HEK293 (cell line): Measurements from ENCODE around the gene SEPTIN5.

Experiments used
- CTCF ChIA-PET: fragments of 350-600 bp; formaldehyde crosslinking; extraction: SDS; loops from one replicate; lab custom pipeline; 2021; ENCODE audit warnings: antibody characterized with exemption; lab: Yijun Ruan, JAX
- POLR2A ChIA-PET: fragments of 300-600 bp; formaldehyde crosslinking; extraction: SDS; loops from one replicate; lab custom pipeline; 2020; ENCODE audit warnings: antibody characterized with exemption, inconsistent platforms; lab: Yijun Ruan, JAX
- H3K27ac ChIP-seq: fragments of 200-500 bp; sonication (Bioruptor generic); 2 replicates; pipeline ENCODE4 v1.5.1; 2014; ENCODE audit warnings: low read depth, low read length, control low read depth, inconsistent platforms; ENCODE audit errors: extremely low read depth
- H3K36me3 ChIP-seq, 2 experiments: fragments of 200-500 bp in 1 of 2; sonication (Bioruptor generic) in 1 of 2; 1 replicate in 1 of 2; 2 replicates in 1 of 2; pipeline ENCODE4 v1.5.1; 2014 to 2017; ENCODE audit warnings: inconsistent platforms in 2 of 2, low read length in 2 of 2; ENCODE audit not compliant: control insufficient read depth in 2 of 2, insufficient read depth in 1 of 2
- H3K4me1 ChIP-seq: fragments of 200-500 bp; sonication (Bioruptor generic); 2 replicates; pipeline ENCODE4 v1.5.1; 2014; ENCODE audit warnings: mild to moderate bottlenecking, low read length, inconsistent platforms; ENCODE audit not compliant: control insufficient read depth, insufficient read depth
- H3K4me3 ChIP-seq: 2 replicates; pipeline ENCODE4 v1.5.1; 2011; ENCODE audit warnings: low read depth, mild to moderate bottlenecking, control low read depth, low read length, moderate library complexity
- H3K9me3 ChIP-seq: fragments of 200-500 bp; sonication (Bioruptor generic); 2 replicates; pipeline ENCODE4 v1.5.1; 2014; ENCODE audit warnings: low read depth, low read length, inconsistent platforms; ENCODE audit not compliant: control insufficient read depth, insufficient read depth
- ATF2 ChIP-seq: fragments of 450-650 bp; formaldehyde crosslinking; IDR thresholded peaks from 2 replicates; pipeline ENCODE4 v1.5.1; 2016; ENCODE audit warnings: missing biosample characterization, missing genetic modification characterization, low read depth
- GLIS2 ChIP-seq: fragments of 450-650 bp; formaldehyde crosslinking; IDR thresholded peaks from 2 replicates; pipeline ENCODE4 v1.5.1; 2016; ENCODE audit warnings: missing biosample characterization, missing genetic modification characterization
- KLF9 ChIP-seq: fragments of 450-650 bp; formaldehyde crosslinking; IDR thresholded peaks from 2 replicates; pipeline ENCODE4 v1.5.1; 2016; ENCODE audit warnings: missing biosample characterization, missing genetic modification characterization, low read depth
- MYNN ChIP-seq: fragments of 450-650 bp; formaldehyde crosslinking; IDR thresholded peaks from 2 replicates; pipeline ENCODE4 v1.5.1; 2016; ENCODE audit warnings: missing biosample characterization, missing genetic modification characterization, borderline replicate concordance
- REST ChIP-seq: fragments of 450-650 bp; formaldehyde crosslinking; IDR thresholded peaks from 2 replicates; pipeline ENCODE4 v1.5.1; 2016; ENCODE audit warnings: missing biosample characterization, missing genetic modification characterization
- ZBTB20 ChIP-seq: fragments of 450-650 bp; formaldehyde crosslinking; IDR thresholded peaks from 2 replicates; pipeline ENCODE4 v1.5.1; 2016; ENCODE audit warnings: missing biosample characterization, missing genetic modification characterization
- ZBTB21 ChIP-seq: fragments of 450-650 bp; formaldehyde crosslinking; IDR thresholded peaks from 2 replicates; pipeline ENCODE4 v1.5.1; 2017; ENCODE audit warnings: missing biosample characterization, missing genetic modification characterization
- ZBTB48 ChIP-seq: fragments of 450-650 bp; formaldehyde crosslinking; IDR thresholded peaks from 2 replicates; pipeline ENCODE4 v1.5.1; 2016; ENCODE audit warnings: missing biosample characterization, missing genetic modification characterization
- ZFHX2 ChIP-seq: fragments of 450-650 bp; formaldehyde crosslinking; conservative IDR thresholded peaks from 2 replicates; pipeline ENCODE4 v1.5.1; 2016; ENCODE audit warnings: missing biosample characterization, missing genetic modification characterization
- ZFP3 ChIP-seq: fragments of 450-650 bp; formaldehyde crosslinking; IDR thresholded peaks from 2 replicates; pipeline ENCODE4 v1.5.1; 2016; ENCODE audit warnings: low read depth, missing biosample characterization, missing genetic modification characterization
- ZNF133 ChIP-seq: fragments of 450-650 bp; formaldehyde crosslinking; IDR thresholded peaks from 2 replicates; pipeline ENCODE4 v1.5.1; 2016; ENCODE audit warnings: missing biosample characterization, missing genetic modification characterization
- ZNF324 ChIP-seq: fragments of 450-650 bp; formaldehyde crosslinking; IDR thresholded peaks from 2 replicates; pipeline ENCODE4 v1.5.1; 2016; ENCODE audit warnings: missing biosample characterization, missing genetic modification characterization
- ZNF341 ChIP-seq: fragments of 450-650 bp; formaldehyde crosslinking; IDR thresholded peaks from 2 replicates; pipeline ENCODE4; 2016; ENCODE audit warnings: low read depth, missing biosample characterization, missing genetic modification characterization
- ZNF354C ChIP-seq: fragments of 450-650 bp; formaldehyde crosslinking; IDR thresholded peaks from 2 replicates; pipeline ENCODE4 v1.5.1; 2016; ENCODE audit warnings: missing biosample characterization, missing genetic modification characterization, low read depth, borderline replicate concordance
- ZNF366 ChIP-seq: fragments of 450-650 bp; formaldehyde crosslinking; conservative IDR thresholded peaks from 2 replicates; pipeline ENCODE4 v1.5.1; 2016; ENCODE audit warnings: missing biosample characterization, missing genetic modification characterization
- ZNF488 ChIP-seq: fragments of 450-650 bp; formaldehyde crosslinking; IDR thresholded peaks from 2 replicates; pipeline ENCODE4 v1.5.1; 2016; ENCODE audit warnings: missing biosample characterization, missing genetic modification characterization
- ZNF521 ChIP-seq: fragments of 450-650 bp; formaldehyde crosslinking; IDR thresholded peaks from 2 replicates; pipeline ENCODE4 v1.5.1; 2017; ENCODE audit warnings: missing biosample characterization, mild to moderate bottlenecking, missing genetic modification characterization
- ZNF558 ChIP-seq: fragments of 450-650 bp; formaldehyde crosslinking; IDR thresholded peaks from 2 replicates; pipeline ENCODE4 v1.5.1; 2016; ENCODE audit warnings: missing biosample characterization, missing genetic modification characterization
- ZNF561 ChIP-seq: fragments of 450-650 bp; IDR thresholded peaks from 2 replicates; pipeline ENCODE4 v1.5.1; 2018; ENCODE audit warnings: missing biosample characterization, missing genetic modification characterization, borderline replicate concordance
- ZNF704 ChIP-seq: fragments of 450-650 bp; formaldehyde crosslinking; IDR thresholded peaks from 2 replicates; pipeline ENCODE4 v1.5.1; 2016; ENCODE audit warnings: missing biosample characterization, missing genetic modification characterization
- ZSCAN18 ChIP-seq: fragments of 450-650 bp; formaldehyde crosslinking; IDR thresholded peaks from 2 replicates; pipeline ENCODE4 v1.5.1; 2016; ENCODE audit warnings: missing biosample characterization, missing genetic modification characterization

Gene SEPTIN5

GRCh38 chr22:19737846-19738663, 23.8 kb downstream of the SEPTIN5 start:
- ChIA-PET CTCF (interaction anchor here (0.5 to 1.0 kb wide), 2 partner anchors 8 to 232 kb away, joined by 3 read pairs; no protein-coding TSS in a partner anchor), POLR2A (no interaction called here)
- H3K27ac ChIP-seq = no peak overlapping the region
- no peaks in the 10 kb centered on the region for H3K9me3 ChIP-seq
- H3K36me3 ChIP-seq = no peaks in the 10 kb centered on the region
- TF ChIP-seq ZSCAN18 (tag by site-specific recombination) = no peak
- TF ChIP-seq GLIS2 (tag by site-specific recombination) = 0 out of 2 replicates have a peak, but pooled peaks have one; percentile 14
- H3K4me3 ChIP-seq = no peak overlapping the region
- H3K4me1 ChIP-seq = no peaks in the 10 kb centered on the region

- TF ChIP-seq ZBTB20 (tag by site-specific recombination) (no peak), ZNF558 (tag by site-specific recombination) (no peak), ZNF133 (tag by site-specific recombination) (no peak), ZNF704 (tag by site-specific recombination) (no peak), ZNF324 (tag by site-specific recombination) (no peak), ZNF354C (no peak), ZNF341 (tag by site-specific recombination) (peak; percentile 56)
- POLR2A ChIA-PET = no interaction called here
Observed at GRCh38 chr22:19738664-19739447, 24.6 kb downstream of the SEPTIN5 start.

GRCh38 chr22:19739448-19739895, 25.2 kb downstream of the SEPTIN5 start:
- H3K4me3 ChIP-seq = no peak overlapping the region
- no peaks in the 10 kb centered on the region for H3K36me3 ChIP-seq
- no peaks in the 10 kb centered on the region for H3K9me3 ChIP-seq
- no peak overlapping the region for H3K27ac ChIP-seq
- CTCF ChIA-PET = interaction anchor here (1.0 to 4.0 kb wide), 2 partner anchors 9 kb away, joined by 3 to 25 read pairs; no protein-coding TSS in a partner anchor
- POLR2A ChIA-PET = no interaction called here
- H3K4me1 ChIP-seq = no peaks in the 10 kb centered on the region
- no peak for TF ChIP-seq ZNF561 (tag by site-specific recombination)
- no peak for TF ChIP-seq ZFP3 (tag by site-specific recombination)
- TF ChIP-seq ZFHX2 = peak; percentile 91
- TF ChIP-seq ZNF366 (tag by site-specific recombination) = no peak
- no peak for TF ChIP-seq REST (tag by site-specific recombination)
- TF ChIP-seq ATF2 (tag by site-specific recombination) = no peak
- TF ChIP-seq ZBTB21 (tag by site-specific recombination) = no peak
- TF ChIP-seq KLF9 (tag by site-specific recombination) = peak; percentile 25; the same call in 1 of the 2 replicates
- TF ChIP-seq ZNF521 = no peak
- no peak for TF ChIP-seq ZNF488 (tag by site-specific recombination)
- TF ChIP-seq ZBTB48 (tag by site-specific recombination) = no peak
- no peak for TF ChIP-seq MYNN (tag by site-specific recombination)

More at GRCh38 chr22:19738664-19739447, 24.6 kb downstream of the SEPTIN5 start:
- CTCF ChIA-PET = interaction anchor here (0.5 to 1.0 kb wide), 2 partner anchors 9 to 231 kb away, joined by 3 read pairs; no protein-coding TSS in a partner anchor
- Histone ChIP-seq H3K27ac (no peak overlapping the region), H3K9me3 (no peaks in the 10 kb centered on the region), H3K4me3 (no peak overlapping the region), H3K36me3 (no peaks in the 10 kb centered on the region), H3K4me1 (no peaks in the 10 kb centered on the region)
